Inflammatory macrophage treated with lipopolysaccharide for 1 hour (primary cell): ENCODE data around the gene NHEJ1.
A peak's percentile ranks its signal among the peaks of the same experiment; 100 is the strongest.
"Not testable (repeated sequence)": the region's sequence is repeated elsewhere in the genome, so short reads cannot be mapped to it uniquely, and the experiment has no call there.

Experiments
- DNase-seq, 2 donors: peaks; one replicate each; pipeline ENCODE4 v3.0.0-alpha.2; 2020 to 2022

Gene NHEJ1

GRCh38 chr2:219160186-219161017 is at the start of gene NHEJ1:
NHEJ1 (minus strand) TSS chr2:219160815; CDS start chr2:219158362, 2,453 bp downstream.
- peak; percentile 91 to 95 for DNase-seq

GRCh38 chr2:219209236-219210195 is 48.9 kb upstream of the NHEJ1 start:
- DNase-seq = no peak

- DNase-seq = no peak
These were observed 47.5 kb upstream of the NHEJ1 start for GRCh38 chr2:219207884-219208740.

GRCh38 chr2:219207134-219207883 is 46.7 kb upstream of the NHEJ1 start:
- no peak for DNase-seq

- peak; percentile 91 to 93 for DNase-seq
These were observed 45.9 kb upstream of the NHEJ1 start, which contains the start of gene ZFAND2B for GRCh38 chr2:219206328-219207133. ZFAND2B (plus strand) TSS chr2:219206782; CDS start chr2:219206988, 206 bp downstream.

GRCh38 chr2:219205981-219206327 is 45.3 kb upstream of the NHEJ1 start:
- DNase-seq = no peak

GRCh38 chr2:219205165-219205538 is 44.5 kb upstream of the NHEJ1 start:
- DNase-seq = no peak

GRCh38 chr2:219204425-219205164 is 44.0 kb upstream of the NHEJ1 start:
- DNase-seq = no peak

- not testable (repeated sequence) for DNase-seq
These were observed 40.7 kb upstream of the NHEJ1 start for GRCh38 chr2:219201331-219201730.

GRCh38 chr2:219200502-219201326 is 40.1 kb upstream of the NHEJ1 start:
- not testable (repeated sequence) for DNase-seq

GRCh38 chr2:219199470-219200211 is 39.0 kb upstream of the NHEJ1 start:
- DNase-seq = no peak

GRCh38 chr2:219198974-219199373 is 38.4 kb upstream of the NHEJ1 start:
- DNase-seq = no peak

GRCh38 chr2:219197388-219197787 is 36.8 kb upstream of the NHEJ1 start:
- no peak for DNase-seq

GRCh38 chr2:219186754-219187456 is 26.3 kb upstream of the NHEJ1 start:
- DNase-seq = no peak

- no peak for DNase-seq
These were observed 23.5 kb upstream of the NHEJ1 start for GRCh38 chr2:219184121-219184520.

GRCh38 chr2:219183151-219183772 is 22.6 kb upstream of the NHEJ1 start:
- DNase-seq = no peak
